ENCODE results near the gene PRKAG1. TPM values are rescaled to one million over a fixed set of nuclear protein-coding genes. Genes with fewer than 3 reads are reported as not detected.

Gene PRKAG1
- total RNA-seq, 1 donor from 2014 or later, result 49.2 TPM

DNA sequence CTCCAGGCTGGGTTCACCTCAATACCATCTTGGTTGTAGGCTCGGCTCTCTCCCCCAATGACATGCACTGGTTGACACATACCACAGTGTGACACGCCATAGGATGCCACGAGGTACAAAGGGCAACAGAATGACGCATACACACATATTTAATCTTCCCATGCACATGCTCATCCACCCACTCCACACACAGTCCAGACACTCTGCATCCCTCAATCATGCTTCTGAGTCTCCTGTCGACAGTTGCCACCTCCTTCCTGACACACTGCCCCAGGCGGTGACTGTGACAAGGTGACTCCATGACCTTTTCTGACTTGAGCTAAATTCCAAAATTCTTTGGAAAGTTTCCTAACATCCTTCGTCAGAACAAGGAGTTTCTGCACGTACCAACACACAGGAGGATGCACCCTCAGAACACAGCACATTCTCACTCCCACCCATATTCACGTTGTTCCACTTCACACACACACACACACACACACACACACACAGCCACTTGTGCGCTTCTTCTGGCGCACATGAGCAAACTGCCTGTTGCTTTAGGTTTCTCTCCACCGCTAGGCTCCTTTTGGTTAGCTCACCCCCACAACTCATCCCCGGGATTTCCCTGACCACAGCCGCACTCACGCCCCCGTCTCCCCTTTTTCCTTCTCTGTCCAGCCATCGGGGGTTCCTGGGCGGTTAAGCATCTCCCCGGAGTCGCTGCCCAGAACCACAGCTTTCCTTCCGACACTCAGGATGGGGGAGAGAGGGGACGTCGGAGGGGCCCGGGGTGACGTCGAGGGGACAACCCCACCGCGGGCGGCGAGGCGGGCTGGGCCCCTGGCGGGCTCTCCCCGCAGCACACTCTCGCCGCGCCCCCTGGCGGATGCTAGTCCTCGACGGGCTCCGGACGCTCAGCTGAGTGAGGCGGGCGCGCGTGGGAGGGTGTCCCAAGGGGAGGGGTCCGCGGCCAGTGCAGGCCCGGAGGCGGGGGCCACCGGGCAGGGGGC is 41.0 kb downstream of the PRKAG1 start:
- Histone ChIP-seq H3K4me1 (peaks cover 44% of the 10 kb centered on the region), H3K27ac (no peak overlapping the region), H3K27me3 (ENCODE audit: low read depth) (peaks cover 94% of the 10 kb centered on the region), H3K4me3 (peak overlapping the region; percentile 51), H3K9me3 (no peaks in the 10 kb centered on the region), H3K36me3 (no peaks in the 10 kb centered on the region)
- peak; percentile 77 to 78 for ATAC-seq
- TF ChIP-seq, protein P1, sequence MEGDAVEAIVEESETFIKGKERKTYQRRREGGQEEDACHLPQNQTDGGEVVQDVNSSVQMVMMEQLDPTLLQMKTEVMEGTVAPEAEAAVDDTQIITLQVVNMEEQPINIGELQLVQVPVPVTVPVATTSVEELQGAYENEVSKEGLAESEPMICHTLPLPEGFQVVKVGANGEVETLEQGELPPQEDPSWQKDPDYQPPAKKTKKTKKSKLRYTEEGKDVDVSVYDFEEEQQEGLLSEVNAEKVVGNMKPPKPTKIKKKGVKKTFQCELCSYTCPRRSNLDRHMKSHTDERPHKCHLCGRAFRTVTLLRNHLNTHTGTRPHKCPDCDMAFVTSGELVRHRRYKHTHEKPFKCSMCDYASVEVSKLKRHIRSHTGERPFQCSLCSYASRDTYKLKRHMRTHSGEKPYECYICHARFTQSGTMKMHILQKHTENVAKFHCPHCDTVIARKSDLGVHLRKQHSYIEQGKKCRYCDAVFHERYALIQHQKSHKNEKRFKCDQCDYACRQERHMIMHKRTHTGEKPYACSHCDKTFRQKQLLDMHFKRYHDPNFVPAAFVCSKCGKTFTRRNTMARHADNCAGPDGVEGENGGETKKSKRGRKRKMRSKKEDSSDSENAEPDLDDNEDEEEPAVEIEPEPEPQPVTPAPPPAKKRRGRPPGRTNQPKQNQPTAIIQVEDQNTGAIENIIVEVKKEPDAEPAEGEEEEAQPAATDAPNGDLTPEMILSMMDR (IDR thresholded peaks at IDR 0.05), result peak; percentile 73
- intact Hi-C loops (cut with DNase I), result no loop called here
- DNase-seq, result peak; percentile 83

DNA sequence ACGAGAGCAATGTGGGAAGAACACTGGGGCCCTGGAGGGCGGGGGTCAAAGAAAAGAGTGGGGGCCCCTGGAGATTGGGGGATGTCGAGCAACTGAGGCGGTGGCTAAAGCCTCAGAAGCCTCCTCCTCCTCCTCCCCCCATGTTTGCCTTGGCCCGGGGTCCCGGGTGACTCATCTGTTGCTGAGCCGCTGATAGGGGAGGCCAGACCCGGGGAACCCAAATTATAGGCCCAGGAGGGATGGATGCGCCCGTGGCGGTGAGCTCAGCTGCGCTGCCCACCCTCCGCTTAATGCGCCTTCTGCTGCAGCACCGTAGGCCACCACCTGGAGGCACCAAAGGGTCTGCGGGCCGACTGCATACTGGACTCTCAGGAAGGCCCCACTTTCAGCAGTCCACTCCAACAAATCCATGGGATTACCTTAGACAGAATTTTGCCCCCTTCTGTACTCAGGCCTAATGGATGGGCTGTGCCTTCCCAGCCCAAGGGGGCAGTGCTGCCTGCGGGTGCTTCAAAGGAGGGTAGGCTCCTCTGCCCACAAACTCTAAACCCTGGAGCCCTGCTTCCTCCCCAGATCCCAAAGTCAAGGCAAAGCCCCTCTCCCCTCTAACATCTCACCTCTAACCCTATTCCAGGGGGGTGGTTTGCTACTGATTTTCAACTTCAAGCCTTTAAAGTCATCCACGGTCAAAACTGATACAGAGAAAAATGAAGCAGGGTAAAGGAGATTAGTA is 44.5 kb downstream of the PRKAG1 start:
- DNase-seq (peak; percentile 62), ATAC-seq (peak; percentile 48 to 49)
- Histone ChIP-seq H3K4me1 (peaks cover 45% of the 10 kb centered on the region), H3K27me3 (ENCODE audit: low read depth) (peaks cover 89% of the 10 kb centered on the region), H3K27ac (no peak overlapping the region), H3K36me3 (no peaks in the 10 kb centered on the region), H3K9me3 (no peaks in the 10 kb centered on the region), H3K4me3 (no peak overlapping the region)
- TF ChIP-seq, protein P1 (IDR thresholded peaks at IDR 0.05), result peak; percentile 62
- intact Hi-C loops (cut with DNase I), result no loop called here

DNA sequence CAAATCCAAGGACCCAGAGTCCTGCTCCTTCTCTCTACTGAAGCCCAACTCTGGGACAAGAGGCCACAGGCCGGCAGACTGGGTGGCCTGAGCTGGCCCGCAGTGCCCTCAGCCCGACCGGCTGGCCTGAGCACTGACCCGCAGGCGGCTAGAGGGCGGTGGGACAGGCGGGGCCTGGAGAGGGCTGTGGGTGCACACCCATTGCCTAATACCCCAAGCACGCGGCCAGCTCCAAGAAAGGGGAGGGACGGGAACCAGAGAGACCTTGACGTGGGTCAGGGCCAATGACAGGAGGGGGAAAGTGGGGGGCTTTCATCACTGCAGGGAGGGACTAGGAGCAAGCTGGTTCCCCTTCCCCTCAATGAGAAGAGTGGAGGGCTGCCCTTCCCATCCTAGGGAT is 45.0 kb downstream of the PRKAG1 start:
- Histone ChIP-seq H3K4me3 (no peak overlapping the region), H3K27me3 (ENCODE audit: low read depth) (peaks cover 83% of the 10 kb centered on the region), H3K4me1 (peaks cover 39% of the 10 kb centered on the region), H3K36me3 (no peaks in the 10 kb centered on the region), H3K9me3 (no peaks in the 10 kb centered on the region), H3K27ac (no peak overlapping the region)
- intact Hi-C loops (cut with DNase I), result no loop called here
- peak; percentile 45 to 57 for ATAC-seq
- peak; percentile 59 for DNase-seq
- TF ChIP-seq, protein P1 (IDR thresholded peaks at IDR 0.05), result no peak

DNA sequence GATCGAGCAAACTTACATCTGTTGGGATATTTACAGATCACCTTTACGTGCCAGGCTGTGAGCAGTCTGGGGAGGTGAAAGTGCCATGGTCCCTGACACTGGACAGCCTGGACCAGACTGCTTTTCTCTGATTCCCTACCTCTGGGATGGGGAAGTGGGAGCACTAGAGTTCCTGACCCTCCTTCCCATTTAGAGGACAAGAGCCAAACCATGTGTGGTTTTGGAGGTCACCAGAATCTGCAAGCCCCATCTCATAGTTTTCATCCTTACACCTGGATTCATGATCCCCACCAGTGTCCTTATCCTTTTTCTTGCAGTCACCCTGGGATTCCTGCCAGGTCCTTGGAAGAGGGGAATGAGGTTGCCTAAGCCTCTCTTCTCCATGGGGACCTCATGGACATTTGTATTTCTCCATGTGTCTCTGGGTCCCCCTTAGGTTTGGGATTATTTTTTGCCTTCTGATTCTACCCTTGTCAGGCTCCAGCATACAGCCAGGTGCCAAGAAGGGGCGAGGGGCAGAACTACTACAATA is 45.6 kb downstream of the PRKAG1 start:
- intact Hi-C loops (cut with DNase I), result no loop called here
- Histone ChIP-seq H3K36me3 (no peaks in the 10 kb centered on the region), H3K4me1 (peaks cover 34% of the 10 kb centered on the region), H3K9me3 (no peaks in the 10 kb centered on the region), H3K27me3 (ENCODE audit: low read depth) (peaks cover 78% of the 10 kb centered on the region), H3K27ac (no peak overlapping the region), H3K4me3 (no peak overlapping the region)
- DNase-seq (no peak), ATAC-seq (no peak)
- TF ChIP-seq, protein P1 (IDR thresholded peaks at IDR 0.05), result no peak

DNA sequence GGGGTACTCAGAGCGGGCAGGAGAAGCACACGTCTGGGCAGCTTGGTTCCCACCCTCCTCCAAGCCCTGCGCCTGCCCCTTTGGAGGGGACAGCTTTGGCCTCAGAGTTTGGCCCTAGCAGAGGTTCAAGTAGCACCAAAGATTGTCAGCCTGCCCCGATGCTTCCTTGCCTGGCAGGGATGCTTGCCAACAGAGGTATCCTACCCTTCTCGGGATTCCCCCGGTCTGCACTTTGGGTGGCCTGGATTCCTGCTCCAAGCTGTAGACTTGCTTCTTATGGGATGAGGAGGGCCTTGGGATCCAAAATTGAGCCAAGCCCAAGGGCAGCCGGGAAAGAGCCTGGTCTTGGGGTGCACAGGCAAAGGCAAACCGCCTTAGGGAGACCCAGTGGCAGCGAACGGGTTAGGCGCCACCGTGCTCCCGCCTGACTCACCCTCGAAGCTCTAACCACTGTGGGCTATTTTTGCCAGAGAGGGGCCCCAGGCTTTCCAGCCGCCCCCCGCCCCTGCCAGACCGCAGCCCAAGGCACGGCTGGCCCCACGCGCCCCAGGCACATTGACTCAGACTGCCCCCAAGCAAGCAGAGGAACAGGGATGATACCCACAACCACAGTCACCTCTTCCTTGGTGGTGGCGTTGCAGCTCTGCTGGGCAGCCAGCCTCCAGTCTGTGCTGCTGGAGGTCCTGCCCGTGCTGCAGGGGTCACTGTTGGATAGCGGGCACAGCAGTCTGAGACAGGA is 46.2 kb downstream of the PRKAG1 start:
- H3K36me3 ChIP-seq, result no peaks in the 10 kb centered on the region
- peaks cover 71% of the 10 kb centered on the region for H3K27me3 ChIP-seq (ENCODE audit: low read depth)
- H3K27ac ChIP-seq, result no peak overlapping the region
- peaks cover 29% of the 10 kb centered on the region for H3K4me1 ChIP-seq
- no peaks in the 10 kb centered on the region for H3K9me3 ChIP-seq
- H3K4me3 ChIP-seq, result no peak overlapping the region
- DNase-seq (no peak), ATAC-seq (no peak)
- TF ChIP-seq, protein P1 (IDR thresholded peaks at IDR 0.05), result no peak
- intact Hi-C loops (cut with DNase I), result no loop called here
